GM12874 (cell line): ENCODE data around the gene MIB2.

Experiments
- TF ChIP-seq, protein P1 (sequence below): IDR thresholded peaks from 2 replicates; pipeline ENCODE4 v1.5.1; 2011; ENCODE audit warnings: low read depth, mild to moderate bottlenecking, control low read depth, low read length, moderate library complexity; ENCODE audit not compliant: insufficient read depth

The MIB2 gene

DNA sequence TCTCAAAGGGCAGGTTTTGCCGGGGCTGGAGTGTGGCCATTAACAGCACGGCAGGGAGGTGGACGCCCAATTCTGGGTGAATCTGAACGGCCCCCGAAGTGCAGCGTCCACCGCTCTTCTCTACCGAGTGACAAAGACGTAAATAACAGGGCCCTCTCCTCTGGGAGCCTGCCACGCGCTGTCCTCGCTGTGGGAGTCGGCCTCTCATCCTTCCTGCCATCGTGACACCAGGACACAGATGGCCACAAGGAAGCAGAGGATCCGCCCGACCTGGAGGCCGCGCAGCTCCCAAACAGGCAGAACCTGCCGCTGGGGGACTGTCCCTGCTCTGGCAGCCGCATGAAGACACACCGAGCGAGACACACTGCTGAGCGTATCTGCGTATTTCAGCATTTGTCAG, 55.6 kb downstream of the MIB2 start:
- TF ChIP-seq, protein P1, sequence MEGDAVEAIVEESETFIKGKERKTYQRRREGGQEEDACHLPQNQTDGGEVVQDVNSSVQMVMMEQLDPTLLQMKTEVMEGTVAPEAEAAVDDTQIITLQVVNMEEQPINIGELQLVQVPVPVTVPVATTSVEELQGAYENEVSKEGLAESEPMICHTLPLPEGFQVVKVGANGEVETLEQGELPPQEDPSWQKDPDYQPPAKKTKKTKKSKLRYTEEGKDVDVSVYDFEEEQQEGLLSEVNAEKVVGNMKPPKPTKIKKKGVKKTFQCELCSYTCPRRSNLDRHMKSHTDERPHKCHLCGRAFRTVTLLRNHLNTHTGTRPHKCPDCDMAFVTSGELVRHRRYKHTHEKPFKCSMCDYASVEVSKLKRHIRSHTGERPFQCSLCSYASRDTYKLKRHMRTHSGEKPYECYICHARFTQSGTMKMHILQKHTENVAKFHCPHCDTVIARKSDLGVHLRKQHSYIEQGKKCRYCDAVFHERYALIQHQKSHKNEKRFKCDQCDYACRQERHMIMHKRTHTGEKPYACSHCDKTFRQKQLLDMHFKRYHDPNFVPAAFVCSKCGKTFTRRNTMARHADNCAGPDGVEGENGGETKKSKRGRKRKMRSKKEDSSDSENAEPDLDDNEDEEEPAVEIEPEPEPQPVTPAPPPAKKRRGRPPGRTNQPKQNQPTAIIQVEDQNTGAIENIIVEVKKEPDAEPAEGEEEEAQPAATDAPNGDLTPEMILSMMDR: no peak

DNA sequence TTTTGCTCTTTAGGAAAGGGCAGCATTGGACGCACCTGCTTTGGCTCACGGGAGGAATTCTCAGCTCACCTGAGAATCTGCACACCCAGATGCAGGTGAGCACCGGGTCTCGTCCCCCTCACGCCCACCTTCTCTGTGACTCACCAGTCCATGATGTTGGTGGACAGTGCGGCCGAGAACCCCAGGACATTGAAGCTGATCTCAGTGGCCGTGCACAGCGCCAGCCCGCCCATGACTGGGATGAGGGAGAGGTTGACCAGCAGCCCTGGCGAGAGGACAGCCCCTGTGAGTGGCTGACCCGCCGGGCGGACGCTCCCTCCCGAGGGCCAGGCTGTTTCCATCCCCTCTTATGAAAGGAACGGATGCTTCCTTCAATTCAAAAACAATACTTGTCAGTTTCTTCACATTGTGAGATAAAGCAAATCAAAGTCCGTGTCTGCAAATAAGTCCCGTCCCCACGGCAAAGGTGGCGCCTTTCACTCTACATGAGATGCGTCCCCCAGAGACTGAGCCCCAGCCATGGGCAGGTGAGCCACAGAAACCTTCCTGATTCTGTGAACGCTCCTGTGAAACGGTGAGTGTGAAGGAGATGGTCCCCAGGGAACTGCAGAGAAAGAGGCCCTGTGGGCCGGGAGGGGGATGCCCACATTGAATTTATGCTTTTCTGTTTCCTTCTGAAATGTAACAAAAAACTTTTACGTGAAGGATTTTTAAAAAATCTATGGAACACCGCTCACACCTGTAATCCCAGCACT, 56.2 kb downstream of the MIB2 start:
- TF ChIP-seq, protein P1: no peak

DNA sequence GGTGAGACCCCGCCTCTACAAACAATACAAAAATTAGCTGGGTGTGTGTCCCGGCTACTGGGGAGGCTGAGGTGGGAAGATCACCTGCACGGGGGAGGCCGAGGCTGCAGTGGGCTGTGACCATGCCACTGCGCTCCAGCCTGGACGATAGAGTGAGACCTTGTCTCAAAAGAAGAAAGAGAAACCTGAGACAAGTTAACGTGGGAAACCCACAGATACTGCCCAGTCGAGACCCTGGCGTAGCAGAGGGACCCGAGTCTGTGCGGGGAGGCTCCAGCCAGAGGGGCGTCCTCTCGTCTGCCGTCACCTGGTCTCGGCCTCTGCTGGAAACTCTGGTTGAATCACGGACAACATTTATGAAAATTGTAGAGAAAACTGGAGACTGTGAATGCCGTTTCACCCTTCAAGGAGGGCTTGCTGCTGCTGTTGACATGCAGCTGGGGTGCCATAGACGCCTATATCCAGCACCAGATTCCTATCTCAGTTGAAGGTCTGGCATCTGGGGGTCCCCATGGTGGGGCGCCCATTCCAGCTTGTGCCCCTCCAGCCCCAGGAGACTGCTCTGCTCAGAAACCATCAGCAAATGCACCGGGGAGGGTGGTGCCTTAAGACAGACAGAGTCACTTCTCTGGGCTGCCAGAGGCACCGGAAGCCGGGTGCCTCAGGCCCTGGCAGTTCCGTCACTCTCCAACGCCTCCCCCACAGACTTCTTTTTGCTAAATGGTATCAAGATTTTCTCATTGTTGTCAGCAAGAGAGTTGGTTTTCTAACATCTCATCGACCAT, 57.1 kb downstream of the MIB2 start:
- TF ChIP-seq, protein P1: no peak

DNA sequence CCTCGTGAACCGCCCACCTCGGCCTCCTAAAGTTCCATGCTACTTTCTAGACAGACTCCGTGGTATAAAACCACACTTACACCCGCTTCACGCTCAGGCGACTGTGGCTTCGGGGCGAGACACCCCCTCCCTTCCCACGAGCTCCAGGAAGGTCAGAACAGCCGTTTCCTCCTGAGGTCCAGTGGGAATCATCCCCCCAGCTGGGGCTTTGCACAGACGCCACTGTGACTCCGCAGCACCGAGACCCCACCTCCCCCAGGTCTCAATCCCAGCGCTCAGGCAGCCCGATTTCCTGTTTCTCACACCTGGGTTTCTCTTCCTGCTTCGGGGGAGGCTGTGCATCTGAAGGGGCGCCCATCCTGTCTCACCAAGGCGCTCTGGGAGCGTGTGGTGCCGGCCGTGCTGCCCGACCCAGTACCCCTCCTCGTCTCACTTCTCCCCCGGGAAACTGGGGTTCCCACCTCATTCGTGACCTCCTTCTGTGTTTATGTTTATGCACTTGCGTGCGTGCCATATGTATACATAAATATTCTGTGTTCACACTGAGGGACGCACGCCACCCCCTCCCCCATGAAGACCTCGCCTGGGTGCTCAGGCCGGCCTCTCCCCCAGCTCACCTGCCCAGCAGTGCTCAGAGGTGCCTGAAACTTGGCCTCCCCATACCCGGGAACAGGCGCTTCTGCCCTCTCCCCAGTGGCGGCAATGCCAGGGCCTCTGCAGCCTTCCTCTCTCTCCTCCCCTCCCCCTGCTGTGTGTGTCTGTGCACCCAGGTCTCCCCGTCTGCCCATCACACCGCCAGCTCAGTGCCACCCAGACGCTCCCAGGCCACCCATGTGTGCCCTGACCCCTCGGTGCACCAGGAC, 62.6 kb downstream of the MIB2 start:
- TF ChIP-seq, protein P1: no peak

DNA sequence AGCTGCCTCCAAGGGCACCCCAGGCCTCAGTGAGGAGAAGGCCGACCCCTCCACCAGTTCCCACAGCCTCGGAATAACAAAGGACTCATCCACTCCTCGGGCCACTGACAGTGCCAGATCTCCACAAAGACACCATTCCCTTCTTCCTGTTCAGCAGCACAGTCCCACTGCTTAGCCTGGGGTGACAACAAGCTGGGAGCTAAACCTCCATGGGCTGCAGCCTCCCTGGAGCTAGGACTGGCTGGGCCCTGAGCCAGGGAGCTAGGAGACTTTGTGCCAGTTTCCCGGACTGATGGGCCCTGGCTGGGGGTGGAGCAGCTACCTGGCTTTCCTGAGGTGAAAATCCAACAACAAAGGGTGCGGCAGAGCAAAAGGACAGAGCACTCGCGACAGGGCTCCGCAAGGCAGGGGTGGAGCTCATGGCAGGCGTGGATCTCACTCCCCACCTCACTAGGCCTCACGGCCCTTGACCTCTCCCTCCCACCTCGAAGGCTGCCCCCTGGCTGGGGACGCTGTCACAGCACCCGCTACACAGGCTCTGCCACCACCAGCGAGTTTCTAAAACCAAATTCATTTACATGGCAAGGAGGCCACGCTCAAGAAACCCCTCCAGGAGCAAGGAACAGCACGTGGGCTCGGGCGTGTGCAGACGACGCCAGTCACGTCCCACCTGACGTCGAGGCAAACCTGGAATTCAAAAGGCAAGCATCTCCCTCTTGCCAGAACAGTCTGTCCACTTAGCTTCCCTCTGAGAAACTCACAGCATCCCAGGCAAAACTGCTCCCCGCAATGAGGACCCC, 63.5 kb downstream of the MIB2 start:
- TF ChIP-seq, protein P1: peak; percentile 68
